HCT116 (cell line): ENCODE measurements around the gene VANGL2. TPM values are rescaled to one million over a fixed set of nuclear protein-coding genes. Genes with fewer than 3 reads are reported as not detected.

Experiments used
- ATAC-seq: fragments of 200-7000 bp; cut with Tn5 transposase; 2 replicates; pipeline ENCODE4 v1.9.1; 2020; ENCODE audit warnings: mild to moderate bottlenecking, moderate library complexity
- BruUV-seq: library from RNA; stranded (reverse); fragments of 400-500 nt; replicated peaks from 2 replicates; lab custom pipeline; 2021; lab: Mats Ljungman, UMichigan
- CTCF ChIA-PET: fragments of 300-600 bp; sonication (Branson Sonifier 250); formaldehyde crosslinking; loops from one replicate; lab custom pipeline; 2021; ENCODE audit warnings: antibody characterized with exemption; lab: Charles Lee
- POLR2A ChIA-PET: fragments of 300-600, 350-600 bp; sonication (Branson Sonifier 250); formaldehyde crosslinking; loops from one replicate; lab custom pipeline; 2021; ENCODE audit warnings: antibody characterized with exemption; lab: Charles Lee
- RAD21 ChIA-PET, 2 experiments: fragments of 300-600 bp; sonication (Branson Sonifier 250); formaldehyde crosslinking; loops; one replicate each; lab custom pipeline; 2023; ENCODE audit warnings: low total read pairs in 2 of 2; ENCODE audit not compliant: uncharacterized antibody in 2 of 2, unreplicated experiment in 2 of 2, low non-redundant PET in 1 of 2; lab: Charles Lee
- DNase-seq: peaks from one replicate; pipeline ENCODE4 v3.0.0-alpha.2; 2010; ENCODE audit warnings: low read depth, low spot score
- H2AFZ ChIP-seq: fragments of 200-600 bp; shearing (Covaris generic), sonication (generic); 2 replicates; pipeline ENCODE4 v1.6.1; 2017; ENCODE audit warnings: low read depth, mixed run types, mixed read lengths, antibody characterized with exemption, low read length; ENCODE audit not compliant: poor library complexity, severe bottlenecking
- H3K27ac ChIP-seq: 2 replicates; pipeline ENCODE4 v1.5.1; 2012; ENCODE audit warnings: low read depth, low read length
- H3K27me3 ChIP-seq: fragments of 200-600 bp; sonication (generic); 2 replicates; pipeline ENCODE4 v1.6.1; 2016; ENCODE audit warnings: mixed run types, low read length, mixed read lengths; ENCODE audit not compliant: insufficient read depth
- H3K36me3 ChIP-seq, 2 experiments: fragments of 200-500 bp in 1 of 2; fragments of 200-600 bp in 1 of 2; sonication (Bioruptor generic) in 1 of 2; sonication (generic) in 1 of 2; 2 replicates each; pipeline versions ENCODE4 v1.5.1 to v1.6.1; 2014 to 2016; ENCODE audit warnings: low read length in 2 of 2, inconsistent platforms in 1 of 2, mixed read lengths in 1 of 2, mixed run types in 1 of 2; ENCODE audit not compliant: insufficient read depth in 2 of 2, control insufficient read depth in 1 of 2
- H3K4me1 ChIP-seq, 2 experiments: fragments of 200-600 bp in 1 of 2; sonication (generic) in 1 of 2; 2 replicates each; pipeline versions ENCODE4 v1.5.1 to v1.6.1; 2012 to 2017; ENCODE audit warnings: low read length in 2 of 2, inconsistent platforms in 1 of 2, mild to moderate bottlenecking in 1 of 2, mixed read lengths in 1 of 2, mixed run types in 1 of 2, moderate library complexity in 1 of 2; ENCODE audit not compliant: insufficient read depth in 2 of 2, control insufficient read depth in 1 of 2
- H3K4me2 ChIP-seq: fragments of 200-600 bp; sonication (generic); 2 replicates; pipeline ENCODE4 v1.6.1; 2017; ENCODE audit warnings: mixed run types, low read length, mixed read lengths
- H3K4me3 ChIP-seq, 2 experiments: fragments of 200-600 bp in 1 of 2; sonication (generic) in 1 of 2; replicated peaks in 1 of 2; 2 replicates each; pipeline ENCODE4 v1.5.1; 2011 to 2016; ENCODE audit warnings: low read length in 2 of 2, control low read depth in 1 of 2, low read depth in 1 of 2, mild to moderate bottlenecking in 1 of 2, mixed read lengths in 1 of 2, mixed run types in 1 of 2
- H3K79me2 ChIP-seq: fragments of 200-600 bp; sonication (generic); 2 replicates; pipeline ENCODE4 v1.6.1; 2017; ENCODE audit warnings: mild to moderate bottlenecking, mixed run types, low read length, moderate library complexity, mixed read lengths; ENCODE audit not compliant: insufficient read depth
- H3K9ac ChIP-seq: fragments of 200-600 bp; sonication (generic); 2 replicates; pipeline ENCODE4 v1.6.1; 2016; ENCODE audit warnings: low read length, mixed read lengths
- H3K9me2 ChIP-seq: fragments of 200-600 bp; sonication (generic), shearing (Covaris generic); 2 replicates; pipeline ENCODE4 v1.6.1; 2017; ENCODE audit warnings: mixed run types, mild to moderate bottlenecking, moderate library complexity; ENCODE audit not compliant: insufficient read depth
- H3K9me3 ChIP-seq, 2 experiments: fragments of 200-500 bp in 1 of 2; fragments of 200-600 bp in 1 of 2; sonication (Bioruptor generic) in 1 of 2; sonication (generic) in 1 of 2; 2 replicates each; pipeline ENCODE4 v1.6.1; 2014 to 2017; ENCODE audit warnings: low read length in 2 of 2, mixed read lengths in 2 of 2, inconsistent platforms in 1 of 2, low read depth in 1 of 2, mild to moderate bottlenecking in 1 of 2, mixed run types in 1 of 2, moderate library complexity in 1 of 2; ENCODE audit not compliant: control insufficient read depth in 1 of 2, insufficient read depth in 1 of 2
- H4K20me1 ChIP-seq: fragments of 200-600 bp; sonication (generic), shearing (Covaris generic); 2 replicates; pipeline ENCODE4 v1.6.1; 2017; ENCODE audit warnings: mixed run types, mild to moderate bottlenecking, moderate library complexity; ENCODE audit not compliant: insufficient read depth
- CBX3 ChIP-seq: IDR thresholded peaks from 2 replicates; pipeline ENCODE4 v1.6.1; 2012; ENCODE audit warnings: low read depth
- ELF1 ChIP-seq: IDR thresholded peaks from 2 replicates; pipeline ENCODE4 v1.6.1; 2012; ENCODE audit warnings: low read depth, borderline replicate concordance
- EZH2 ChIP-seq: fragments of 200-600 bp; sonication (generic); IDR thresholded peaks from 2 replicates; pipeline ENCODE4 v1.6.1; 2017; ENCODE audit warnings: antibody characterized with exemption, mixed run types
- FOSL1 ChIP-seq: IDR thresholded peaks from 2 replicates; pipeline ENCODE4 v1.6.1; 2012; ENCODE audit warnings: low read depth
- POLR2A ChIP-seq: IDR thresholded peaks from 2 replicates; pipeline ENCODE4 v1.7.0; 2011; ENCODE audit warnings: borderline replicate concordance; ENCODE audit not compliant: insufficient read depth, insufficient read length; ENCODE audit errors: extremely low read depth
- RAD21 ChIP-seq: IDR thresholded peaks from 2 replicates; pipeline ENCODE4 v1.6.1; 2012; ENCODE audit warnings: low read depth, mild to moderate bottlenecking
- SIN3A ChIP-seq: IDR thresholded peaks from 2 replicates; pipeline ENCODE4 v1.6.1; 2012; ENCODE audit warnings: low read depth
- SP1 ChIP-seq: IDR thresholded peaks from 2 replicates; pipeline ENCODE4 v1.6.1; 2012; ENCODE audit warnings: low read depth
- TCF7L2 ChIP-seq: IDR thresholded peaks from 2 replicates; pipeline ENCODE4 v1.7.0; 2011; ENCODE audit warnings: borderline replicate concordance, inconsistent platforms; ENCODE audit not compliant: insufficient read depth, insufficient read length; ENCODE audit errors: extremely low read depth
- YY1 ChIP-seq: IDR thresholded peaks from 2 replicates; pipeline ENCODE4 v1.6.1; 2011; ENCODE audit warnings: low read length, low read depth, moderate library complexity, mild to moderate bottlenecking; ENCODE audit not compliant: insufficient replicate concordance; ENCODE audit errors: extremely low read depth
- ZBTB33 ChIP-seq: IDR thresholded peaks from 2 replicates; pipeline ENCODE4 v1.6.1; 2011; ENCODE audit warnings: mild to moderate bottlenecking, low read length, moderate library complexity; ENCODE audit not compliant: insufficient replicate concordance; ENCODE audit errors: extremely low read depth
- ZFX ChIP-seq: fragments of 450-650 bp; IDR thresholded peaks from 2 replicates; pipeline ENCODE4 v1.6.1; 2017
- intact Hi-C: fragments of 100-400 bp; cut with micrococcal nuclease; formaldehyde crosslinking; loops from 2 replicates; pipeline ENCODE4 v1.10.0; 2022
- total RNA-seq: library from RNA; stranded (reverse); gene quantifications from one replicate; pipeline ENCODE4 v1.2.1, GENCODE V29; 2021; ENCODE audit not compliant: unreplicated experiment
- TF ChIP-seq, protein P1 (sequence below): IDR thresholded peaks from 2 replicates; pipeline ENCODE4 v1.6.1; 2012; ENCODE audit warnings: low read depth
- TF ChIP-seq, protein P2 (sequence below), 3 experiments: fragments of 200-600 bp in 1 of 3; sonication (generic) in 1 of 3; IDR thresholded peaks in 2 of 3; conservative IDR thresholded peaks in 1 of 3; 2 replicates each; pipeline ENCODE4 v1.5.1; 2012 to 2017; ENCODE audit warnings: low read depth in 2 of 3, low read length in 2 of 3, antibody characterized with exemption in 1 of 3, borderline replicate concordance in 1 of 3, control low read depth in 1 of 3, mild to moderate bottlenecking in 1 of 3, mixed read lengths in 1 of 3, mixed run types in 1 of 3, moderate library complexity in 1 of 3; ENCODE audit not compliant: insufficient read depth in 1 of 3

The VANGL2 gene
- total RNA-seq, 1 experiment from 2014 or later = 1.1 TPM

DNA sequence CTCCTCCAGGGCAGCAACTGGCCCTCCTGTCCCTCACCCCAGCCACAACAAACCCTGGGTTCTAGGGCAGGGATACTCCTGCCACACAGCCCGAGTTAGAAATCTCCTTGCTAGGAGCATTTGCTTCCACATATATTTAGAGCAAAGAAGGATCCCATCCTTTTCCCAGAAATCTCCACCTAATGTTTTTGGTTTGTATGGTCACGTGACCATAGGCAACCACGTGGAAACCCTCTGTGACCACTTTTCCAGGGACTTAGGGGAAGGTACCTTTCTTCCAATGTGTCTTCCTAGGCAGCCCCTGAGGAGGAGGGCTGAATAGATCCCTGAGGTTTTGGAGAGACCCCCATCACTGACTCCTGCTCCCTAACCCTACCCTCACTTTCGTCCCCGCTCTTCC lies 25.5 kb downstream of the VANGL2 start (continued):
- TF ChIP-seq ZBTB33 (no peak), SP1 (no peak), EZH2 (no peak), RAD21 (no peak), FOSL1 (no peak)
- TF ChIP-seq, protein P1, sequence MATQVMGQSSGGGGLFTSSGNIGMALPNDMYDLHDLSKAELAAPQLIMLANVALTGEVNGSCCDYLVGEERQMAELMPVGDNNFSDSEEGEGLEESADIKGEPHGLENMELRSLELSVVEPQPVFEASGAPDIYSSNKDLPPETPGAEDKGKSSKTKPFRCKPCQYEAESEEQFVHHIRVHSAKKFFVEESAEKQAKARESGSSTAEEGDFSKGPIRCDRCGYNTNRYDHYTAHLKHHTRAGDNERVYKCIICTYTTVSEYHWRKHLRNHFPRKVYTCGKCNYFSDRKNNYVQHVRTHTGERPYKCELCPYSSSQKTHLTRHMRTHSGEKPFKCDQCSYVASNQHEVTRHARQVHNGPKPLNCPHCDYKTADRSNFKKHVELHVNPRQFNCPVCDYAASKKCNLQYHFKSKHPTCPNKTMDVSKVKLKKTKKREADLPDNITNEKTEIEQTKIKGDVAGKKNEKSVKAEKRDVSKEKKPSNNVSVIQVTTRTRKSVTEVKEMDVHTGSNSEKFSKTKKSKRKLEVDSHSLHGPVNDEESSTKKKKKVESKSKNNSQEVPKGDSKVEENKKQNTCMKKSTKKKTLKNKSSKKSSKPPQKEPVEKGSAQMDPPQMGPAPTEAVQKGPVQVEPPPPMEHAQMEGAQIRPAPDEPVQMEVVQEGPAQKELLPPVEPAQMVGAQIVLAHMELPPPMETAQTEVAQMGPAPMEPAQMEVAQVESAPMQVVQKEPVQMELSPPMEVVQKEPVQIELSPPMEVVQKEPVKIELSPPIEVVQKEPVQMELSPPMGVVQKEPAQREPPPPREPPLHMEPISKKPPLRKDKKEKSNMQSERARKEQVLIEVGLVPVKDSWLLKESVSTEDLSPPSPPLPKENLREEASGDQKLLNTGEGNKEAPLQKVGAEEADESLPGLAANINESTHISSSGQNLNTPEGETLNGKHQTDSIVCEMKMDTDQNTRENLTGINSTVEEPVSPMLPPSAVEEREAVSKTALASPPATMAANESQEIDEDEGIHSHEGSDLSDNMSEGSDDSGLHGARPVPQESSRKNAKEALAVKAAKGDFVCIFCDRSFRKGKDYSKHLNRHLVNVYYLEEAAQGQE = no peak

DNA sequence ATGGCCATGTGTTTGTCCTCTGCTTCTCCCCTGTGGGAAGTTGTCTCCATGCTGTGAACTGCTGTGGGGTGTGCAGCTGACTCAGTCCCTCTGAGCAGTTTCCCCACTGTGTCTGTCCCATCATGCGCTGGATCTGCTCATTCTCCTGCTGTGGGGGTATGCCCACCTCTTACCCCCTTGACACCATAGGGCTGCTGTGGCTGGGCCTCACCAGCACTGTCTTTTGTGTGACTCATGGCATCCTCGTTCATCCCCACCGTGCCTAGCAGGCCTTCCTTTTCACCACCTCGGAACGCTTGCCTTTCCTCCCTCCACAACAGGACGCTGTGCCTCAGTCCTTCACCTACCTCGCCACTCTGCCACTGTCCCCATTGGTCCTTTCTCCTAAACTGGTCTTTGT lies 27.3 kb downstream of the VANGL2 start:
- CTCF ChIA-PET = interaction anchor here (0.9 kb wide), 1 partner anchor 563 kb away, joined by 3 read pairs; no protein-coding TSS in a partner anchor
- no peak overlapping the region for H3K4me2 ChIP-seq
- H3K4me1 ChIP-seq = peaks cover 0 to 4% of the 10 kb centered on the region in 2 experiments; a peak in 1 of 4 replicates
- POLR2A ChIA-PET = no interaction called here
- RAD21 ChIA-PET = no interaction called here
- no peak overlapping the region for H2AFZ ChIP-seq
- BruUV-seq = no TSS peak
- H4K20me1 ChIP-seq = no peaks in the 10 kb centered on the region
- no peak overlapping the region for H3K27ac ChIP-seq
- ATAC-seq (no peak), DNase-seq (no peak)
- no peak overlapping the region for H3K4me3 ChIP-seq
- no peaks in the 10 kb centered on the region for H3K36me3 ChIP-seq
- no peaks in the 10 kb centered on the region for H3K27me3 ChIP-seq
- no peaks in the 10 kb centered on the region for H3K79me2 ChIP-seq
- intact Hi-C loops = loop anchor here (1.0 to 5.0 kb wide), 4 partner anchors 180 to 525 kb away; partner anchors contain the start of gene ITLN2
- H3K9ac ChIP-seq = no peak overlapping the region
- H3K9me2 ChIP-seq = no peaks in the 10 kb centered on the region
- no peaks in the 10 kb centered on the region for H3K9me3 ChIP-seq
- no peak for TF ChIP-seq POLR2A
- no peak for TF ChIP-seq RAD21
- TF ChIP-seq SIN3A = no peak
- TF ChIP-seq, protein P1 = no peak
- no peak for TF ChIP-seq CBX3
- TF ChIP-seq TCF7L2 = no peak
- TF ChIP-seq, protein P2, sequence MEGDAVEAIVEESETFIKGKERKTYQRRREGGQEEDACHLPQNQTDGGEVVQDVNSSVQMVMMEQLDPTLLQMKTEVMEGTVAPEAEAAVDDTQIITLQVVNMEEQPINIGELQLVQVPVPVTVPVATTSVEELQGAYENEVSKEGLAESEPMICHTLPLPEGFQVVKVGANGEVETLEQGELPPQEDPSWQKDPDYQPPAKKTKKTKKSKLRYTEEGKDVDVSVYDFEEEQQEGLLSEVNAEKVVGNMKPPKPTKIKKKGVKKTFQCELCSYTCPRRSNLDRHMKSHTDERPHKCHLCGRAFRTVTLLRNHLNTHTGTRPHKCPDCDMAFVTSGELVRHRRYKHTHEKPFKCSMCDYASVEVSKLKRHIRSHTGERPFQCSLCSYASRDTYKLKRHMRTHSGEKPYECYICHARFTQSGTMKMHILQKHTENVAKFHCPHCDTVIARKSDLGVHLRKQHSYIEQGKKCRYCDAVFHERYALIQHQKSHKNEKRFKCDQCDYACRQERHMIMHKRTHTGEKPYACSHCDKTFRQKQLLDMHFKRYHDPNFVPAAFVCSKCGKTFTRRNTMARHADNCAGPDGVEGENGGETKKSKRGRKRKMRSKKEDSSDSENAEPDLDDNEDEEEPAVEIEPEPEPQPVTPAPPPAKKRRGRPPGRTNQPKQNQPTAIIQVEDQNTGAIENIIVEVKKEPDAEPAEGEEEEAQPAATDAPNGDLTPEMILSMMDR (IDR thresholded peaks at IDR 0.05 in 2 of 3, conservative IDR thresholded peaks at IDR 0.05 in 1 of 3; ENCODE audit: borderline replicate concordance in 1 of 3, insufficient read depth in 1 of 3, low read depth in 2 of 3, low read length in 2 of 3) = no peak
- TF ChIP-seq ELF1 = no peak
- no peak for TF ChIP-seq YY1
- TF ChIP-seq ZFX = no peak
